ENCODE data around the gene NPPB. TPM values are rescaled to one million over a fixed set of nuclear protein-coding genes. Genes with fewer than 3 reads are reported as not detected.

NPPB gene
- total and polyA plus RNA-seq, 9 of the 15 experiments (the other 6 are each of a cell fraction or from before 2014, with no cell fraction given), result not detected

GRCh38 chr1:11817192-11817591 is 41.6 kb downstream of the NPPB start:
- BruUV-seq (replicated peaks), result no TSS peak
- ATAC-seq, result no peak
- no peak overlapping the region for H3K27ac ChIP-seq (ENCODE audit: extremely low read depth, low read depth, low read length)
- in situ Hi-C loops (cut with MboI) (no loop called here), intact Hi-C loops (cut with micrococcal nuclease) (no loop called here)
- 0 out of 5 replicates have a peak, but pooled peaks cover 0 to under 1% of the 10 kb centered on the region in 2 experiments for H3K4me1 ChIP-seq (replicated peaks in 1 of 2; ENCODE audit: control insufficient read depth in 2 of 2, insufficient read depth in 2 of 2, low read length in 2 of 2)
- no peaks in the 10 kb centered on the region for H3K27me3 ChIP-seq (ENCODE audit: control insufficient read depth in 2 of 2, insufficient read depth in 2 of 2, low read length in 2 of 2)
- no peak overlapping the region for H3K4me3 ChIP-seq
- H3K79me2 ChIP-seq (ENCODE audit: control insufficient read depth, insufficient read depth, low read length), result peaks cover 8% of the 10 kb centered on the region
- DNase-seq (ENCODE audit: extremely low read depth in 1 of 4, low spot score in 3 of 4), result no peak
- no peaks in the 10 kb centered on the region for H3K9me1 ChIP-seq (ENCODE audit: control insufficient read depth, insufficient read depth, low read length)
- 91% methylated on average over 12 of the region's 12 CpGs for WGBS (ENCODE audit: insufficient coverage, low coverage, missing lambda C conversion rate)
- no peak overlapping the region for H3K4me2 ChIP-seq (ENCODE audit: insufficient read depth, low read length)
- no peak overlapping the region for H3K9ac ChIP-seq (ENCODE audit: insufficient read depth in 1 of 2, low read depth in 2 of 2, low read length in 2 of 2)
- CTCF ChIA-PET (ENCODE audit: low intra/inter-chr PET ratio), result interaction anchor here (0.7 kb wide), 1 partner anchor 91 kb away, joined by 5 read pairs; no protein-coding TSS in a partner anchor
- no peak for FAIRE-seq
- POLR2A ChIA-PET, result interaction anchor here (0.8 kb wide), 1 partner anchor 10 kb away, joined by 3 read pairs; no protein-coding TSS in a partner anchor
- no peaks in the 10 kb centered on the region for H4K20me1 ChIP-seq (replicated peaks; ENCODE audit: control insufficient read depth, insufficient read depth, low read length)
- peaks cover 72% of the 10 kb centered on the region for H3K36me3 ChIP-seq (ENCODE audit: control insufficient read depth, insufficient read depth, low read length)
- H3K9me3 ChIP-seq (replicated peaks; ENCODE audit: control insufficient read depth, insufficient read depth, low read depth, low read length), result no peaks in the 10 kb centered on the region
- H2AFZ ChIP-seq (ENCODE audit: low read depth, low read length), result no peak overlapping the region
- no peak for TF ChIP-seq ZNF212 (CRISPR knock-in tag; IDR thresholded peaks at IDR 0.05)
- TF ChIP-seq SMARCB1 (IDR thresholded peaks at IDR 0.05; ENCODE audit: insufficient read length, low read depth), result no peak
- no peak for TF ChIP-seq NFRKB (IDR thresholded peaks at IDR 0.05; ENCODE audit: low read depth)
- TF ChIP-seq HNRNPK (IDR thresholded peaks at IDR 0.05; ENCODE audit: low read depth, low read length, poor library complexity, severe bottlenecking), result no peak
- no peak for TF ChIP-seq BACH1 (tag; IDR thresholded peaks at IDR 0.05)
- TF ChIP-seq ZBTB33 (CRISPR knock-in tag; IDR thresholded peaks at IDR 0.05), result no peak
- TF ChIP-seq FOSL1 (tag; conservative IDR thresholded peaks at IDR 0.05), result no peak
- no peak for TF ChIP-seq ZNF280B (CRISPR knock-in tag; IDR thresholded peaks at IDR 0.05)
- TF ChIP-seq ZNF174 (CRISPR knock-in tag; IDR thresholded peaks at IDR 0.05), result no peak
- TF ChIP-seq XRCC5 (IDR thresholded peaks at IDR 0.05; ENCODE audit: low read depth, low read length), result no peak
- TF ChIP-seq HMGXB4 (CRISPR knock-in tag; IDR thresholded peaks at IDR 0.05), result no peak
- no peak for TF ChIP-seq SMC3 (conservative IDR thresholded peaks at IDR 0.05; ENCODE audit: insufficient read depth, low read depth, low read length)
- TF ChIP-seq ZNF395 (CRISPR knock-in tag; IDR thresholded peaks at IDR 0.05), result no peak
- no peak for TF ChIP-seq ZNF655 (CRISPR knock-in tag; IDR thresholded peaks at IDR 0.05)
- TF ChIP-seq POLR2H (tag; IDR thresholded peaks at IDR 0.05; ENCODE audit: low read depth), result no peak

All from K562 (cell line).